Thyroid gland (tissue), 4 donors: ENCODE data around the gene ATP6V0B. TPM values are rescaled to one million over a fixed set of nuclear protein-coding genes. Genes with fewer than 3 reads are reported as not detected.

Source experiments
- DNase-seq, 2 donors: peaks; one replicate each; pipeline ENCODE4 v3.0.0-alpha.2; 2019
- H3K27ac ChIP-seq, 3 donors: fragments of 200-600 bp; sonication (generic); 1 replicate in 2 of 3; 2 replicates in 1 of 3; pipeline ENCODE4 v1.5.1; 2016 to 2019; ENCODE audit warnings: mild to moderate bottlenecking in 1 of 3, moderate library complexity in 1 of 3
- H3K27me3 ChIP-seq: fragments of 200-600 bp; sonication (generic); one replicate; pipeline ENCODE4 v1.5.1; 2019
- H3K36me3 ChIP-seq, 2 donors: fragments of 200-600 bp; sonication (generic); one replicate each; pipeline ENCODE4 v1.5.1; 2016 to 2019
- H3K4me1 ChIP-seq, 2 donors: fragments of 200-600 bp; sonication (generic); one replicate each; pipeline ENCODE4 v1.5.1; 2017 to 2019
- H3K4me3 ChIP-seq, 3 donors: fragments of 200-600 bp; sonication (generic); replicated peaks in 1 of 3; 1 replicate in 2 of 3; 2 replicates in 1 of 3; pipeline ENCODE4 v1.5.1; 2016; ENCODE audit warnings: mild to moderate bottlenecking in 1 of 3
- H3K9me3 ChIP-seq: fragments of 200-600 bp; sonication (generic); one replicate; pipeline ENCODE4 v1.5.1; 2017
- CTCF ChIP-seq, 6 experiments: fragments of 200-600 bp in 3 of 6; fragments of 450-650 bp in 3 of 6; sonication (generic) in 3 of 6; IDR thresholded peaks; one replicate each; pipeline ENCODE4 v1.5.1; 2016 to 2019; ENCODE audit warnings: antibody characterized with exemption in 6 of 6, mild to moderate bottlenecking in 2 of 6, inconsistent platforms in 1 of 6, moderate library complexity in 1 of 6
- POLR2A ChIP-seq, 2 donors: fragments of 450-650 bp; IDR thresholded peaks; one replicate each; pipeline ENCODE4 v1.6.1; 2017; ENCODE audit warnings: antibody characterized with exemption in 2 of 2, mild to moderate bottlenecking in 2 of 2, moderate library complexity in 1 of 2
- WGBS, 2 donors: methylation state at CpG; one replicate each; pipeline ENCODE4 v1.1.5; 2017; 5-methylcytosine and 5-hydroxymethylcytosine counted together
- intact Hi-C: fragments of 100-400 bp; cut with DNase I; formaldehyde crosslinking; loops from one replicate; pipeline ENCODE4 v1.15.1; 2023
- total RNA-seq, 4 donors: library from RNA; depleted of rRNA; stranded (reverse); fragments of >200 nt; gene quantifications; one replicate each; pipeline ENCODE4 v1.2.3, GENCODE V29; 2016

Gene ATP6V0B
- total RNA-seq, 4 donors from 2014 or later = 128 to 302 (median 216) TPM

GRCh38 chr1:43938383-43938782, 36.4 kb upstream of the ATP6V0B start:
- H3K9me3 ChIP-seq = no peaks in the 10 kb centered on the region
- H3K27me3 ChIP-seq = no peaks in the 10 kb centered on the region
- intact Hi-C loops = no loop called here
- no peak for DNase-seq
- 88 to 90% methylated on average over 10 of the region's 10 CpGs for WGBS, 2 donors
- peaks cover 5 to 31% of the 10 kb centered on the region in 2 donors for H3K4me1 ChIP-seq
- H3K27ac ChIP-seq = no peak overlapping the region
- no peak overlapping the region for H3K4me3 ChIP-seq
- H3K36me3 ChIP-seq = no peaks in the 10 kb centered on the region
- TF ChIP-seq CTCF (IDR thresholded peaks at IDR 0.05) = no peak
- no peak for TF ChIP-seq POLR2A (IDR thresholded peaks at IDR 0.05)

GRCh38 chr1:43938892-43939587, 35.7 kb upstream of the ATP6V0B start:
- Histone ChIP-seq H3K4me3 (no peak overlapping the region), H3K36me3 (no peaks in the 10 kb centered on the region), H3K9me3 (no peaks in the 10 kb centered on the region), H3K27me3 (no peaks in the 10 kb centered on the region), H3K4me1 (peaks cover 0 to 25% of the 10 kb centered on the region in 2 donors), H3K27ac (no peak overlapping the region)
- WGBS, 2 donors = 67 to 68% methylated on average over 3 of the region's 3 CpGs
- no peak for DNase-seq
- intact Hi-C loops = no loop called here
- TF ChIP-seq POLR2A (IDR thresholded peaks at IDR 0.05) (no peak), CTCF (IDR thresholded peaks at IDR 0.05) (no peak)

- 75 to 96% methylated on average over 3 of the region's 3 CpGs for WGBS, 2 donors
- no peak for DNase-seq
- Histone ChIP-seq H3K36me3 (no peaks in the 10 kb centered on the region), H3K27me3 (no peaks in the 10 kb centered on the region), H3K9me3 (no peaks in the 10 kb centered on the region), H3K4me1 (peaks cover 9 to 14% of the 10 kb centered on the region in 2 donors), H3K27ac (no peak overlapping the region), H3K4me3 (no peak overlapping the region)
- intact Hi-C loops = no loop called here
- TF ChIP-seq POLR2A (IDR thresholded peaks at IDR 0.05) = no peak
- no peak for TF ChIP-seq CTCF (IDR thresholded peaks at IDR 0.05)
These were observed 32.3 kb upstream of the ATP6V0B start for GRCh38 chr1:43942411-43942810.

GRCh38 chr1:43944860-43945259, 29.9 kb upstream of the ATP6V0B start:
- 94 to 97% methylated on average over 1 of the region's 1 CpG for WGBS, 2 donors
- peaks cover 22 to 32% of the 10 kb centered on the region in 2 donors for H3K4me1 ChIP-seq

More at GRCh38 chr1:43944860-43945259, 29.9 kb upstream of the ATP6V0B start:
- Histone ChIP-seq H3K4me3 (no peak overlapping the region), H3K9me3 (no peaks in the 10 kb centered on the region), H3K27me3 (no peaks in the 10 kb centered on the region), H3K27ac (no peak overlapping the region), H3K36me3 (no peaks in the 10 kb centered on the region)
- TF ChIP-seq POLR2A (IDR thresholded peaks at IDR 0.05) (no peak), CTCF (IDR thresholded peaks at IDR 0.05) (no peak)
- intact Hi-C loops = no loop called here
- DNase-seq = no peak
